Activated effector memory CD4-positive, alpha-beta T cell treated with anti-CD3 and anti-CD28 coated beads, Interleukin-2, amount 50 U/mL, for 16 hours (primary cell): ENCODE results near the gene CAVIN3.
A peak's percentile ranks its signal among the peaks of the same experiment; 100 is the strongest.

Experiments
- DNase-seq: peaks from one replicate; pipeline ENCODE4 v3.0.0-alpha.2; 2020

CAVIN3 gene, protein sequence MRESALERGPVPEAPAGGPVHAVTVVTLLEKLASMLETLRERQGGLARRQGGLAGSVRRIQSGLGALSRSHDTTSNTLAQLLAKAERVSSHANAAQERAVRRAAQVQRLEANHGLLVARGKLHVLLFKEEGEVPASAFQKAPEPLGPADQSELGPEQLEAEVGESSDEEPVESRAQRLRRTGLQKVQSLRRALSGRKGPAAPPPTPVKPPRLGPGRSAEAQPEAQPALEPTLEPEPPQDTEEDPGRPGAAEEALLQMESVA

DNA sequence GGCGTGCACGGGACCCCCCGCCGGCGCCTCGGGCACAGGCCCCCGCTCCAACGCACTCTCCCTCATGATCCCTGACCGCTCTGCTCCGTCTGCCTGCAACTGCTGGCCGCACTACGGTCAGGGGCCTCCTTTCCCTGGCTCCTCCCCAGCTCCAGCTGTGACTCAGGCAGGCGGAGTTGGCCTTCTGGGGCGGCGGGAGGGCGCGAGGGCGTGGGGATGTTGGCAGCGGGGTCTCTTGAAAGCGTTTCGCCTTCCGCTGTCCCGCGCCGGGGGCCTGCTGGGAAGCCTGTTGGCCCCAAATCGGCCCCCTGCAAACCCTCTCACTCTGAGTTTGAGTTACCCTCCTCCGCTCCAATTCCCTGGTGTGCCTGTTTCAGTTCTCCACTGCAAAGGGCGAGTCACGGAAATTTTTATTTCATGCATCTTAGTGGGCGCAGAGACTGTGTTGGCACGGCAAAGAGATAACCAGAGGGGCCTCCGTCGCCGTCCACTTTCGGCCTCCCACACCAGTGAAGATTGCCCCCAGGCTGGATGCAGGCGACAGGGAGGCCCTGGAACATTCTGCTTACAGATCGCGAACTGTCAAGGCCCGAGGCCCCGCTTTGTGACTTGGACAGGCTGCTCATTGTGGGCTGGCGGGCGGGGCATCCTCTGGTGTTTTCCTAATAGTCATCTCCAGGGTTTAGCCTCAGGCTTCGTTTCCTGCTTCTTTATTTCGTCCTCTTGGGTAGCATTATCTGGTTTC lies at the start of gene CAVIN3:
Gene CAVIN3, minus strand, starts transcription at position 91 of the 745 bp plus-strand sequence. Its CDS starts 25 bp downstream, at position 66.
- DNase-seq = peak; percentile 86

DNA sequence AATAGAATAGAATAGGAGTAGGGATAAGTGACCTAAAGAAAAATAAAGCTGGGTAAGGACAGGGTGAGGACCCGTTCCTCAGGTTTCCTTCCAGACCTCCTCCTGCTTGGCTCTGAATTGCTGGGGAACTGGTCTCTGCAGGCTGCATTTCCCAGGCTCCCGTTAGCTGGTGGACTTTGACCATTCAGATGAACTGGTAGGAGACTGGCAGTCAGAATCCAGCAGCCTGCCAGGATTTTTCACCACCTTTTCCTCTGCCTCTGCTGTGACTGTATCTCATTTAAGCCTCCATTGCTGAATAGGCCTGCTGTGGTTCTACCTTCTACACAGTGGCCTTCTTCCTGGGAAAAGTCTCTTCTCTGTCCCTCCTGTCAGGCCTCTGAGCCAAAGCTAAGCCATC lies 45.4 kb upstream of the CAVIN3 start:
- DNase-seq = no peak

DNA sequence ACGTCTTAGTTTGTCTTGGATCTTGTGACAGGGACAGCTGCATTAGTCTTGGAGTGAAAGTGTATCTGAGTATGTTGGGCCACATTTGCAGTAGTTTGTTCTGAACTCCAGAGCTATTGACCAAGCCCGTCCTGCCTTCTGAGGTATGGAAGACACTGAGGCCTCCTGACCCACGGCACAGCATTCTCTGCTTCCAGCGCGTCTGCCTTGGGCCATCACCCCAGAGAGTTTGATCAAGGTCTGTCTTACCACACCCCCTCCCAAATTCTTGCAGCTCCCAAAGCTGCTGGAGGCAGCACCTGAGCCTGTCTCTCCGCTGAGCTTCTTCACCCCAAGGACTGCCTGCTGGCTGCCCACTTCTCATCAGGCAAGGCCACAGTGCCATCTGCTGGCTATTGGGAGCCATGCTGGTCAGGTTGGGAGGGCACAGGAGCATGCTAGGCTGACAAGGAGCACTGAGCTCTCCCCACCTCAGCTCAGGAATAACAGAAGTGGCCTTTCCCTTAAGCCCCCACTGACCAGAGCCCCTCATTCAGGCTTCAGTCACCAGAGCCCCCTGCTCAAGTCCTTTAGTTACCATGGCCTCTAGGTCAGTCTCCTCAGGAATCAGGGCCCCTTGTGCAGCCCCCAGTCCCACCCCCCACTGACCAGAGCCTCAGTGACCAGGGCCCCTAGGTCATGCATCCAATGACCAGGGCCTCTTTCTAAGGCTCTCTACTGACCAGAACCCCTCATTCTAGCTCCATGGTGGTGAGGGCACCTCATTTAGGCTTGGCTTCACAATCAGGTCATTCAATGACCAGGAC lies 42.8 kb upstream of the CAVIN3 start:
- peak; percentile 86 for DNase-seq

DNA sequence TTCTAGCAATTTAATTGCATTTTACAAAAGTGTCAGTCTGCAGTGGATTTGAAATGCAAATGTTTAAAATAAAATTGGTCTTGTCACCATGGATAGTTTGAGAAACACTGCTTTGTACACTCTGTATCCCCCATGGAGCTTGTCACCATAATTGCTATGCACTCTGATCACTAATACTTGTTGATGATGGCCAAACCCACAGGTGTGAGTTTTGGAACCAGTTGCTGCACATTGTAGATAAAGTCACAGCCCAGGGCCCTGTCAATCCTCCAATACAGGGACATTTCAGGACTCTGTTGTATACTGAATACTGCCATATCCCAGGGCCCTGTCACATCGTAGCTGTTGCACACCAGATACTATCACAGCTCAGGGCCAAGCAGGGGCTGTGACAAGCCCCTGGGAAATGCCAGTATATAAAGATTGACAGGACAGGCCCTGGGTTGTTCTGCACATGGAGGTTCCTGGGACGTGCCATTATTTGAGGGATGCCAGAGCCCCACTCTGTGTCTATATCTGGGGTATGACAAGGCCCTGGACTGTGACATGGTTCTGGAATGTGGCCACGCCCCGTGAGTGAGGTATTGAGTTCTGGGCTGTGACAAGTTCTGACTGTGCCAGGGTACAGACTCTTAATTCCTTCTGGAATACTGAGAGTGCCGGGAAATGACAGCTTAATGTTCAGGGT lies 42.0 kb upstream of the CAVIN3 start:
- no peak for DNase-seq

DNA sequence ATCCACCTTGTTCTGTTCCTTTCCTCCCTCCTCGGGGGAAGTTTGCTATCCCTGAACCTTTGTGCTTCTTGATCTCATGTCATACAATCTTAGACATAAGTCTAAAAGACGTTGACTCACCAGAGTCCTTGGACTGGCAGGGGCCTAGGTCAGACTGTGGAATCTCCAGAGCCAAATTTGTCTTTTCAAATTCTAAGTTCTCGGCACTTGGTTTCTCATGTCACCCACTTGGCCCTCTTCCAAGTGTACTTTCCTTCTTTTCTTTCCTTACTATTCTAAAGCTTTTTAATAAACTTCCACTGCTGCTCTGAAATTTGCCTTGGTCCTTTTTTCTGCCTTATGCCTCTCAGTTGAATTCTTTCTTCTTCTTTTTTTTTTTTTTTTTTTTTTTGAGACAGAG lies 39.9 kb upstream of the CAVIN3 start:
- no peak for DNase-seq

DNA sequence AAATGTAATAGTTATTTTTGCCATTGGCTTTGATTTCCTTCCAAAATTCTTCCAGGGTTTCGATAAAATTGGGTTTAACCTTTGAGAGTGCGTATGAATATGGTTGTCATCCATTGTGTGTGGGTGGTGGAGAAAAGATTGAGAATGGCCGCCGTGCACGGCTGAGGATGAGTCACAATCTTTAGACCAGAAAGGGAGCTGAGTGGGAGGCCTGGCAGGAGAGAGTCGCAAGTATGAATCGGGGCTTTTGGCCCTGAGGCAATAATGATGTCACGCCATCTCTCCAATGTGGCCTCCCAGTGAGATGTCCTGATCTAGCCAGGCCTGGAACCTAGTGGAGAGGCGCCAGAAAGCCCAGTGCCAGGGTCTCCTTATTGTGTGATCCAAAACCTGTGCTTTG lies 36.9 kb upstream of the CAVIN3 start:
- peak; percentile 73 for DNase-seq

DNA sequence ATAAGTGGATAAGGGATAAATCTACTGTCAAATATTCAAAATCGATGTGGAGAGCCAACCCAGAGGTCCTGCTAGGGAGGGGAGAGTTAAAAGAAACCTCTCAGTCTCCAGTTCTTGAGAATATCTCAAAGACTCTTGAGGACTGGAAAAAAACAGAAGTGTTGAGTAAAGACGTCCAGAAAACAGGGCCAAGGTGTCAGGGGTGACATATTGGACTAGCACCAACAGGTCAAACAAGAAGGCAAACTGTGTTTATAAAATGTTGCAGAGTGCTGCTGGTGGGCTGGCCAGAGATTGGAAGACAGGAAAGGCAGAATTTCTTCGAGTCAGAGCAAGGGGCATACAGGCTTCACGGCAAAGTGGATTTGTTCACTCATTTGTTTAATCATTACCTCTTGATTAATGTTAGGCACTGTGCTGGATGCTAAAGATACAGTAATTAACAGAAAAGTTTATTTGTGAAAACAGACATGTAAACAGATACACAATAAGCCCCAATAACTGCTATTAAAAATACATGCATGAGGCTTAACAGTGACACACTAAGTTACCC lies 36.3 kb upstream of the CAVIN3 start:
- no peak for DNase-seq

DNA sequence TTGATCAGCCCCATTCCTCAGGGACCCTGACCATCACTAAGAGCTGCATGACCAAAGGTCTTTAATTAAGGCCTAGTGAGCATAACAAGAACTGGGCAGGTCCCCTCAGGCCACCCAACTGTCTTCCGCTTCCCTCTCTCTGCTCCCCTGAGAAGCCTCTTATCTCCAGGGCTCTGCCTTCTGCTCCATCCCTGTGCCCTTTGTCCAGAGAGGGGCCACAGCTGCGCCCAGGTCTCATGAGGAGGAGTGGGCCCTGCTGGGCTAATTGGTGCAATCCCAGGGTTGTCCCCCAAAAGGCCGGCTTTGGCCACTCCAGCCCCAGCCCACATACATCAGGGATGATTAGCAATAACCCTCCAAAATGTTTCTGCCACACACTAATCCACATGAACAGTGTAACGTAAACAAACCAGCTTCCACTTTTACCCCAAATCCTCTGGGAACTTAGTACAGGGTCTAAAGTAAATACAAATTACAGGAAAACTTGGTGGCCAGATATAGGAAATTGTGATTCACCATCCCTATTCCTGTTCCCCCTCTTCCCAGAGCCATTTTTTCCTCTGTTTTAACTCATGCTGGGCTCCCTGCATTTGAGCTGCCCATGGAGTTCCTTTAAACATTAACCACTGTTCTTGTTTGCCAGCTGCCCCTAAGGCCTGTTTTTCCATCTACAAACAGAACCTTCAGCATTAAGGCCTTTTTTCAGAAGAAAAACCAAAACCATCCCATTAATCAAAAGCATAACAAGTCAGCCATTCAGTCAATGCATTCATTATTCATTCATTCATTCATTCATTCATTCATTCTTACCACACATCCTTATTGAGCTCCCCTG lies 34.6 kb upstream of the CAVIN3 start:
- no peak for DNase-seq

DNA sequence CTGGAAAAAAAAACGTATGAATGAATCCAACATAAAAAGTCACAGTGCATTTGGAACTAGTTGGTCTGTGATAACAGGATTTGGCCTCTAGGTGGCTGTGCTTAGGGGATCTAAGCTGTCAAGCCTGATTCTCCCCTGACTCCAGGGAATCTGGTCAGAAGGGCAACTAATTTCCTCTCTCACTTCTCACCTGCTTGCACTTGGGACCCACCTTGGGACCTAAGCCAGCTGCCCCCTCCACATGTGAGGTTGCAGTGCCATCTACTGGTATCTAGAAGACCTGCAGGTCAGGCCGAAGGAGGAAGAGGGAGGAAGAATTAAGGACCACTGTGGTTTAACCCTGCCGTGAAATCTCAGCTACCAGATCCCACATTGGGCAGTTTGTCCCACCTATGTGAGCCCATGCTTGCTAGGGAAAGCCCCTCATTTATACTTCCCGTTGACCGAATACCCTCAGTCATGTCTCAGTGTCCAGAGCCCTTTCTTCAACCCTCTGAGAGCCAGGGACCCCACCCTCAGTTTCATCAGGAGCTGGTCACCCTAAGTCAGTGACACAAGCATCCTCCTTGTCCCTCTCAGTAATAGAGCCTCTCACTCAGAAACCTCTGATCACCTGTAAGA lies 33.2 kb upstream of the CAVIN3 start:
- peak; percentile 81 for DNase-seq

DNA sequence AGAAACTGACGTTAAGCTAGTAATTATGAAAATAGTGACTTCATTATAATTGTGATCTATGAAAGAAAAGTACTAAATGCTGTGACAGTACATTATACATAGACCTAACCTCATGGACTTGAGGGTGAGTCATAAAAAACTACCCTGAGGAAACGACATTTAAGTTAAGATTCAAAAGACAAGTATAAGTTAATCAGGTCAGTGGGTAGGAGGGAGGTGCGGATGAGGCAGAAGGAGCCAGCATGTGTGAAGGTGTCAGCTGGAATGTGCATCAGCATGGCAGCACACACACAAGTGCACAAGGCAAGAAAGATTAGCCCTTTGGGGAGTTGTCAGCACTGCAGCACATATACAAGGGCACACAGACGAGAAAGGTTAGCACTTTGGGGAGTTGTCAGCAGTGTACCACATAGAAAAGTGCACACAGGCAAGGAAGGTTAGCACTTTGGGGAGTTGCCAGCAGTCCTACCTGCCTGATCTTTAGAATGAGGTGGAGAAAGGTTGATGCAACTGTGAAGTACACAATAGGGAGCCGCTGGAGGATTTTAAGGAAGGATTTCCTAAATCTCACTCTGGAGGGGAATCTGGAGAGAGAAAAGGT lies 31.6 kb upstream of the CAVIN3 start:
- peak; percentile 64 for DNase-seq

DNA sequence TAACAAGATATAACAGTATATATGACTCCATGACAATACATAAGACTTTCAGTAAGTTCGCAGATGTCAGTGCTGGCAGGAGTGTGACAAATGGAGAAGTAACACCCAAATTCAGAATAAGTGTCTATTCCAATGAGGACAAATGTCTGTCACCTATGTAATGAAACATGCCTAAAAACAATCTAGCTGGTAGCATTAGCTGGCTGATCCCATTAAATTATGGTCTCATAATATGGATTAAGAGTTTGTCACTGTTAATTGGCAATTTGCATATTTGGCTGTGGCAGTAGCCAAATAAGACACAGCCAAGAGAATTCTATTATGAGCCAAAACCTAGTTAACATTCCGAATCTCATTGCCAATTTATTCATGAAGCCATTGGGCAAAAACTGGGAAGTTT lies 30.2 kb upstream of the CAVIN3 start:
- DNase-seq = no peak

DNA sequence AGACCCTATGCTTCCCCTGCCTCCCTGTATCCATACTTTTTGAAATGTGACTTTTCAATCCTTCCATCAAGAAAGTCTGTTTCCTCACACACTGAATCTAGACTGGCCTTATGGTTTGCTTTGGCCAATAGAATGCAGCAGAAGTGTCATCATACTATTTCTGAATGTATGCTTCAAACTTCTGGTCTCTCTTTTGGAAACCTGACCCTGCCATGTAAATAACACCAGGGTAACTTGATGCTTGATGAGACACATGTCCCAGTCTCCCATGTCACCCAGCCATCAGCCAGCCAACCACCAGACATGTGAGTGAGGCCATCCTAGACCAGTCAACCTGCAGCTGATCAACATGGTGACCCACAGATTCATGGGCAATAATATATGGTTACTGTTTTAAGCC lies 29.7 kb upstream of the CAVIN3 start:
- DNase-seq = no peak

DNA sequence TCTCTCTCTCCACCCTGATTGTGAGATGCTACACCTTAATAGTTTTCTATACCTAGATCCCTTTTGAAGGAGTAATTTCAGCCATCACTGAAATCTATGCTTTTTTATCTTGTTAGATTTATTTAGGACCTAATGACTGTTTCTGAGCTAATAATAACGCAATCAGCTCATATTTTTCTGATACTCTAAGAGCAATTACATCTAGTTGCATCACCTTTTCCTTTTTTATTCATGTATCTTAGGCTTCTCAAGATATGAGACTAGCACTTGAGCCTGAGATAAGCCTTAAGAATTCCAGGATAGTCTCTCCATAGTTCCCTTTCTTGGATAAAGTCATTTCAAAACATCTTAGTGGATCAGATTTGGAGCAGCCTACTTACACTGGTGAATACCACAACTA lies 25.1 kb upstream of the CAVIN3 start:
- DNase-seq = no peak

DNA sequence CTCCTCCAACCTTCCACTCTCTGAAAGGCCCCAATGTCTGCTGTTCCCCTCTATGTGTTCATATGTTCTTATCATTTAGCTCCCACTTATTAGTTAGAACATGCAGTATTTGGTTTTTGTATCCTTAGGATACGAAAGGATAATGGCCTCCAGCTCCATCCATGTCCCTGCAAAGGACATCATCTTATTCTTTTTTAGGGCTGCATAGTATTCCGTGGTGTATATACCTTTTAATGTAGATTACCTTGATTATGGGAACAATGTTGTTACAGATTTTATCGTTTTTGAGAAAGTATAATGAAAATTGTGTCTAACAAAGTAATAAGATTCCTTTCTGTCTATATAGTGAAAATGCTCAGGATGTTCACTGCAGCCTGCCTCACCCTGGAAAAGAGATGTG lies 16.0 kb upstream of the CAVIN3 start:
- no peak for DNase-seq

DNA sequence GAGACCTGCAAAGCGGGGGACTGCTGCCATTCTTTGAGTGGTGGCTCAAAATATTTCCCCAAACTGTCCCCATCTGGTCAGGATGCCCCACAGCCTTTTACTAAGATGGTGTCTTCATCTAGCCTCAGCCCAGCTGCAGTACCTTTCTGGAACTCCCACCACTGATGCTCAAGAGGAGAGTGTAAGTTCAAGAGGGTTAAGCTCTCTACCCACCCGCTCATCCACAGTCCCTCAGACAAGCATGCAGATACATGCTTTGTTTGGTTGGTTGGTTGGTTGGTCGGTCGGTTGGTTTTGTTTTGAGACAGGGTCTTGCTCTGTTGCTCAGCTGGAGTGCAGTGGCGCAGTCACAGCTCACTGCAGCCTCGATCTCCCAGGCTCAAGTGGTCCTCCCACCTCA lies 14.5 kb upstream of the CAVIN3 start:
- no peak for DNase-seq

DNA sequence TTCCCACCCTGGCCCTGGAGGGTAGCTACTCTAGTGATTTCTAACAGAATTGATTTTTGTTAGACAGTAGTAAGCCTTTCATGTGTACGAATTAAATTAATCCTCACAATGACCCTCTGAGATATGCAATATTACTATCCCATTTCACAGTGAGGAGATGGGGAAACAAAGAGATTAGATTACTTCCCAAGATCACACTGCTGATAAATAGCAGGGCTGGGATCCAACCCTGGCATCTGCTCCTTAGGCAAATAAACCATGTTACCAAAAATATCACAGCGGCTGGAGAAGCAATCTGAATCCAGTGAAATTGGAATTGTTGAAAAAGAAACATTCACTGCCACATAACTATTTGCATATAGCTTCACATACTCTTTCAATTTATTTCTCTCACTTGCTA lies 12.8 kb upstream of the CAVIN3 start:
- no peak for DNase-seq

DNA sequence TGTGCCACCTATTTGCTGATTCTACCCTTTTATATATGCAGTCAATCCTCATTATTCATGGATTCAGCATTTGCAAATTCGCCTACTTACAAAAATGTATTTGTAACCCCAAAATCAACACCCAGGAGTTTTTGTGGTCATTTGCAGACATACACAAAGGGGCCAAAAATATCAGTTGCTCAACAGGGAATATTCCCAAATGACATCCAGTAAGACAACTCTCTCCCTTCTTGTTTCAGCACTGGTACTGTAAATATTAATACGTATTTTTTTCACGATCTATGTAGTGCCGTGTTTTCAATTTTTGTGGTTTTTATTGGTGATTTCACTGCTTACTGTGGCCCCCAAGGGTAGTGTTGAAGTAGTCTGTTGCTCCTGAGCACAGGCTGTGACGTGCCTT lies 11.8 kb upstream of the CAVIN3 start:
- DNase-seq = no peak

DNA sequence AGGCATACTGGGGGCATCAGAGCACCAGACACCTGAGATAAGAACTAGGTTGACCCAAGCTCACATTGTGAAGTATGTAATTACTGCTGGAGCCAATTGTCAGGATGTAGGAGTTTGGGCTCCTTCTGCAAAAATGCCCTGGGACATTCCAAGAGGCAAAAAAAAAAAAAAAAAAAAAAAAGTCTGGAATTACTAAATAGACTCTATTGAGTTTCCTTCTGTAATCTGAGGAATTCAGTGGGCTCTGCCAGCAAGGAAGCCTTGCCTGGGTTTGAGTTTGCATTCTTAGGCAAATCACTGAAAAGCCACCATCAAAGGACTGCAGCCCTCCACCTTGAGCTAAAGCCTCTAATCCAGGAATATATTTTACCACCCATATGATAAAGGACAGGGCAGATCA lies 8.0 kb upstream of the CAVIN3 start:
- DNase-seq = no peak

DNA sequence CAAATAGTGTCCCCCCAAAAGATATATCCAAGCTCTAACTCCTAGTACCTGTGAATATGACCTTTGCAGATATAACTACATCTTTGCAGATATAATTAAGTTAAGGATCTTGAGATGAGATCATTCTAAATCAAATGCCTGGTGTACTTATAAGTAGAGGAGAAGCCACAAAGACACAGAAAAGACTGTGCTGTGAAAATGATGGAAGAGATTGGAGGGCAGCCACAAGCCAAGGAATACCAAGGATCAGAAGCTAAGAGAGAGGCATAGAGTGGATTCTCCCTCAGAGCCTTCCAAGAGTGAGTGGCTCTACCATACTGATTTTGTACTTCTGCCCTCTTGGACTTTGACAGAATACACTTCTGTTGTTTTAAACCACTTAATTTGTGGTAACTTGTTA lies 7.5 kb upstream of the CAVIN3 start:
- no peak for DNase-seq

DNA sequence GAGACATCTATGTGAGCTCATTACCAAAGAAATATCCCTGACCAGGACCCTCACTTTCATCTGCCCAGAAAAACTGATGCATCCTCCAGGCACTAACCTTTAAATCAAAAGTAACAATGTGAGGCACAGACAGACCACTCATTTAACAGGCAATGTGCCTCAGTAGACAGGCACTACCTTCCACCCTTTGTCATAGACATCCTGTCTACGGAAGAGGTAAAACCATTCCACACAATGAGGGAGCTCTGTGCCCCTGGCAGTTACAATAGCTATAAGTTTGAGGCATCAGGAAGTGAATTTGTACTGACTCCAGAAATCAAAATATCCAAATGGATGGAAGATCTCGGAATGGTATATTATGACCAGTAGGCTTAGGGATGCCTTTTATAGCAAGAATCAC lies 6.7 kb upstream of the CAVIN3 start:
- no peak for DNase-seq

DNA sequence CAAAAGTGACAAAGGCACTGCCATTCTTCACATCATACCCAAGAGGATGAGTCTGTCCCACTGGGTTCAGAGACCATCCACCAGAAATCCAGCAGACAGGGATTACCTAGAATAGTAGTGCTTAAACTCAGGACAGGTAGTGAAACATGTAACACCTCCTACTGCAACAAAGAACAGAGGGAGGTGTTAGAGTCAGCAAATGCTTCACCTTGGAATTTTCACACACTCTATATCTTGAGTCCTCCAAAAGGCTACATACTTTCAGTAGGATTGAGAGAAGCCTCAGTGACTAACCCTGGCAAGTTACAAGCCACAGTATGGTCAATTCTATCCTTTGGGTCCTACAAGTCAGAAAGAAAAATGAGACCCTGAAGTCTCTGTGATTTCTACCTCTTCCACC lies 6.0 kb upstream of the CAVIN3 start:
- DNase-seq = no peak
